ENCODE results near the gene C1QTNF8. TPM values are rescaled to one million over a fixed set of nuclear protein-coding genes. Genes with fewer than 3 reads are reported as not detected.

C1QTNF8 gene
- total and polyA plus RNA-seq, 2 of the 13 experiments (the other 11 are each of a cell fraction or from before 2014, with no cell fraction given), result 0.09 TPM; not detected in 1

GRCh38 chr16:1090620-1091587, 5.1 kb downstream of the C1QTNF8 start (continued):
- peak; percentile 62 for TF ChIP-seq ZNF281 (CRISPR knock-in tag; IDR thresholded peaks at IDR 0.05; ENCODE audit: borderline replicate concordance)
- no peak for TF ChIP-seq JUNB (CRISPR knock-in tag; IDR thresholded peaks at IDR 0.05; ENCODE audit: borderline replicate concordance)
- TF ChIP-seq HNRNPH1 (optimal IDR thresholded peaks at IDR 0.05; ENCODE audit: low read depth, low read length), result no peak
- TF ChIP-seq EED (CRISPR knock-in tag; IDR thresholded peaks at IDR 0.05), result 0 out of 2 replicates have a peak, but pooled peaks have one; percentile 10
- TF ChIP-seq PPARG (CRISPR knock-in tag; conservative IDR thresholded peaks at IDR 0.05), result no peak
- TF ChIP-seq ZNF512 (CRISPR knock-in tag; IDR thresholded peaks at IDR 0.05), result no peak; the same call in 1 of the 2 replicates
- TF ChIP-seq RBM22 (optimal IDR thresholded peaks at IDR 0.05; ENCODE audit: low read length), result no peak
- no peak for TF ChIP-seq BCLAF1 (IDR thresholded peaks at IDR 0.05)
- TF ChIP-seq HES4 (CRISPR knock-in tag; IDR thresholded peaks at IDR 0.05; ENCODE audit: borderline replicate concordance), result no peak
- 0 out of 2 replicates have a peak, but pooled peaks have one; percentile 14 for TF ChIP-seq ZBTB26 (CRISPR knock-in tag; IDR thresholded peaks at IDR 0.05; ENCODE audit: borderline replicate concordance)
- TF ChIP-seq CHD4 (IDR thresholded peaks at IDR 0.05; ENCODE audit: borderline replicate concordance, low read length), result no peak
- TF ChIP-seq PREB (CRISPR knock-in tag; IDR thresholded peaks at IDR 0.05), result no peak
- no peak for TF ChIP-seq ZNF883 (CRISPR knock-in tag; IDR thresholded peaks at IDR 0.05; ENCODE audit: not compliant biosample characterization)
- TF ChIP-seq ZNF547 (CRISPR knock-in tag; IDR thresholded peaks at IDR 0.05), result 0 out of 2 replicates have a peak, but pooled peaks have one; percentile 49
- TF ChIP-seq ZFP1 (CRISPR knock-in tag; IDR thresholded peaks at IDR 0.05), result no peak
- no peak for TF ChIP-seq ZNF879 (CRISPR knock-in tag; IDR thresholded peaks at IDR 0.05)
- TF ChIP-seq ZKSCAN1 (IDR thresholded peaks at IDR 0.05; ENCODE audit: low read length), result no peak
- 0 out of 2 replicates have a peak, but pooled peaks have one; percentile 21 for TF ChIP-seq RBFOX2 (IDR thresholded peaks at IDR 0.05; ENCODE audit: low read depth, low read length)
- TF ChIP-seq MIER2 (CRISPR knock-in tag; IDR thresholded peaks at IDR 0.05), result no peak
